Putamen (tissue), 1 donor: ENCODE measurements around the gene DSC2.
"Not testable (repeated sequence)": the region's sequence is repeated elsewhere in the genome, so short reads cannot be mapped to it uniquely, and the experiment has no call there.

Experiments
- DNase-seq: peaks from one replicate; pipeline ENCODE4 v3.0.0-alpha.2; 2016; ENCODE audit warnings: low spot score

Gene DSC2

DNA sequence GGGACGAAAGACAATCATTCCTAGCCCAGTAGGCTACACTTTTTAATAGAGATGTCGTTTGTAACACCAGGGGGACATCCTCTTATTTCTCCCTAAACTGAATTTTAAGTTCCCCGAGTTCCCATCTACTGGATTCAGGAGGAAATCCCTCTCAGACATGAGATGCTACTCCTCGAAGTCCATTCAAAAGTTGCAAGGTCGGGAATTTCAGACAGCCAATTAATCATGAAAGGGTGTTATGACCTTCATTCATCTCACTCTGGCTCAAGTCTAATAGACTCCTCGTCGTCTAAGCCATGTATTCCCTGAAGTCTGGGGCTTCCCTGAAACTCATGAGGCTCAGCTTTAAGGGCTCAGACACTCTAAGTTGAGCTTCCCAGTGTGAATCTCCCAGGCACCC, 58.5 kb downstream of the DSC2 start:
- DNase-seq, result no peak

- no peak for DNase-seq
These were observed 59.6 kb downstream of the DSC2 start, which contains the start of gene DSC3 for GRCh38 chr18:31042406-31043181. Gene DSC3, minus strand, starts transcription at chr18:31042742. Its CDS starts 82 bp downstream, at chr18:31042660.

GRCh38 chr18:31042084-31042405, 60.2 kb downstream of the DSC2 start:
- DNase-seq, result no peak

DNA sequence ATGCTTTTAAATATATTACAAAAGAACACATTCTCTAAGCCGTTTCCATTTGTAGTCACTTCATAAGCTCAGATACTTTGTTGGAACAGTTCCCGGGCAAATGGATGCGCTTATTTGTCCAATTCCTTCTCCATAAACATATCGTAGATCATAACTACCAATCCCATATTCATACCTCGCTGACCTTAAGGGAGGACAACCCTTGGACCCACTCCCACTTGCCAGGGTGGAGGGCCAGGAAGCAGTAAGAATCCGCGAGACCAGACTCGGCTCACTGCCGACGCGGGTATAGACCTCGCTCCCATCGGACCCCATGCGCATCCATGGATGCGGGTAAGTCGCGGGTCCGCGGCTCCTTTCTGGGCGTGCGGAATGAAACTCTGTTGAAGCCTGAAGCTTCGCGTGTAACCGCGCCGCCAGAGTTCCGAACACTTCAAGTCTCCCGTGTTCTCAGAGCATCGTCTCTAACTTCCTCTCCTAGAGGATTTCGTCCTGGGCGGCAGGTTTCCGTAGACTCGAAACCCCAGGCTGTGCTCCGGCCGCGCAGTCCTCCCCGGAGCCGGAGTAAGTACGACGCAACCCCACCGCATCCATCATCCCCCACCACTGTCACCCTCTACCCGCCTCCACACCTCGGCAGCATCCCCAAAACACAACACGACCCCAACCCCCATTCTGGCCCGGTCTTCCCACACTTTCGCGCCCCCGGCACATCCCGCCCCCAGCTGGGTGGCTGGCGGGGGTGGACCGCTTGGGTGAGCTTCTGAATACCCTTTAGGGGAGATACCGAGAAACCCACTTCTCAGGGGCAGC, 60.7 kb downstream of the DSC2 start:
- DNase-seq, result no peak

- DNase-seq, result no peak
These were observed 61.4 kb downstream of the DSC2 start for GRCh38 chr18:31040686-31041270.

DNA sequence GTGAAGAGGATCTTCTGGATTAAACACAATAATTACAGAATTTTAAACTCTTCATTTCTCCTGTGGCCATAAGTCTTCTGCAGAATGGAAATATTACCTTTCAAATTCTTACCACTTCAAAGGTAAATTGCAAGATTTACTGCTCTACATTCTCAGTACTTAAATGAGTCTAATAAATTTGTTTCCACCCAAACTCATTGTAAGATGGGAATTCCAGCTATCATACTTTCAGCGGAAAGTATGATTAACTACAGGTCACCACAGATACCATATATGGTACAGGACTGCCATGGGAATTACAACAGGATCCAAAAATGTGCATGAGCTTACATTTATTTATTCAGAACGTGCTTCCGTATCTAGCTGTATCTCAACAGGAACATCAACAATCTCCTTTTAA, 62.8 kb downstream of the DSC2 start:
- DNase-seq, result no peak

GRCh38 chr18:31037686-31038085, 64.5 kb downstream of the DSC2 start:
- not testable (repeated sequence) for DNase-seq

DNA sequence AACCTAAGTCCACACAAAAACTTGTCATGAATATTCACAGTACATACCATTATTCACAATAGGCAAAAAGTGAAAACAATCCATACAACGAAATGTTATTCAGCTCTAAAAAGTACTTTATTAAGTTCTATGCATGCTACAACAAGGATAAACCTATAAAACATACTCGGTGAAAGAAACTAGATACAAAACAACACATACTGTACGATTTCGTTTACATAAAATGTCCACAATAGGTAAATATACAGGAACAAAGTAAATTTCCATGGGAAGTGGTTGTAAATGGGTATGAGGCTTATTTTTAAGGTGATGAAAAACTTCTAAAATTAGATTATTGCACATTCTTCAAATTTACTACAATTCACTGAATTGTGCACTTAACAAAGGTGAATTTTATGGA, 67.7 kb downstream of the DSC2 start:
- DNase-seq, result no peak

DNA sequence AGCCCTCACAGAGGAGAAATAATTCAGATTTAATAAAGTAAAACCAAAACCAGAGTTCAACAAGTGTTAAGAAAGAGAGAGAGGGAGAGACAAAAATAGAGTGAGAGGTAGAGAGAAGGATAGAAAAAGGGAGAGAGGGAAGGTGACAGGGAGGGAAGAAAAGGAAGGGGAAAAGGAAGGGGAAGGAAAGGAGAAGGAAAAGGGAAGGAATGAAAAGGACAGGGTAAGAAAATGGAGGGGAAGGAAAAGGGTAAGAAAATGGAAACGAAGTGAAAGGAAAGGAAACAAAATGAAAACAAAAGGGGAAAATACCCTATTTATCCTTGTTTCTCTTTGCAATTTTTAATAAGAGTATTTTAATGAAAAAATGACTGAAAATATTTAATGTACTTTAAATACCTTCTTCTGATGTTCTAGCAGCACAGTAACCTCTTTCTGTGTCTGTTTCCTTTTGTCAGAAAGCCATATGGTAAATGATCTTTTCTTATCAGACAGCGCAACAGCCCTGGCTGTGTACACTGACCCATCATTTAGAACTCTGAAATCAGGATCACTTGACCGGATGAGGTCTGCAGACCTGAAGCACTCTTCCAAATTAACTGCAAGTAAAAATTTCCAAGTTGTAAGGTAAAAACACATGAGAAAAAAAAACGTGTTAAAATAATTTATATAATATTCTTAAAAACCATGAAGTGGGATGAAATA, 71.5 kb downstream of the DSC2 start:
- DNase-seq, result no peak

- no peak for DNase-seq
These were observed 86.3 kb downstream of the DSC2 start for GRCh38 chr18:31015715-31016434.

DNA sequence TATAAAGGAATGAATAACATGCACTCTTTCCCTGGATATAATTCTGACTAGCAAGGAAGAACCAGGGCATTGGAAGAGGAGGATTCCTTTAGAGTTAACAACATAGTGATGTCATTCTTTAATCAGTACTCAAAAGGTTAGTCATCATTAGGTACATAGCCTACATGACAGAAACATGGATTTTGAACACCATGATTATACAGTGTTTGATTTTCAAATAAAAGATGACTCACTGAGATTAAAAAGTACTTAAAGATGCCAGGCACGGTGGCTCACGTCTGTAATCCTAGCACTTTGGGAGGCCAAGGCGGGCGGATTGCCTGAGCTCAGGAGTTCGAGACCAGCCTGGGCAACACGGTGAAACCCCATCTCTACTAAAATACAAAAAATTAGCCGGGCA, 90.8 kb downstream of the DSC2 start:
- not testable (repeated sequence) for DNase-seq

DNA sequence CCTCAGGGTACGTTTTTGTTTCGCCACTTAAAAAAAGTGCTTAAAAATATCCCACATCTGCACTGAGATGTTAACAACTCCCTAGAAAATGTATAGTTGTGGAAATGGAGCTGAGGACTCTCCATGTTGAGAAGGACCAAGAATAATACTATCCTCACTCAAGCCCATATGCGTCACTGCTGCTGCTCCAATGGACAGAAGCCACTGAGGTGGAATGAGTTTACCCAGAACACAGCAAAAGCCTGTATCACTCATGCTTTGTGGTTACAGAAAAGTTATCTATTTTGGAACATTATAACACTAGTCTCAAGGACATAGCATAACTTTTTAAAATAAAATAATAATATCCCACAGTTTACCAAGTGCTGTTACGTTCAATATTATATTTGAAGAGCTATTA, 91.6 kb downstream of the DSC2 start:
- no peak for DNase-seq
